ENCODE results near the gene LDLRAD4. TPM values are rescaled to one million over a fixed set of nuclear protein-coding genes. Genes with fewer than 3 reads are reported as not detected.
"Not testable (repeated sequence)": the region's sequence is repeated elsewhere in the genome, so short reads cannot be mapped to it uniquely, and the experiment has no call there.

Gene LDLRAD4
- total RNA-seq, 1 experiment from 2014 or later, result 15.5 TPM

DNA sequence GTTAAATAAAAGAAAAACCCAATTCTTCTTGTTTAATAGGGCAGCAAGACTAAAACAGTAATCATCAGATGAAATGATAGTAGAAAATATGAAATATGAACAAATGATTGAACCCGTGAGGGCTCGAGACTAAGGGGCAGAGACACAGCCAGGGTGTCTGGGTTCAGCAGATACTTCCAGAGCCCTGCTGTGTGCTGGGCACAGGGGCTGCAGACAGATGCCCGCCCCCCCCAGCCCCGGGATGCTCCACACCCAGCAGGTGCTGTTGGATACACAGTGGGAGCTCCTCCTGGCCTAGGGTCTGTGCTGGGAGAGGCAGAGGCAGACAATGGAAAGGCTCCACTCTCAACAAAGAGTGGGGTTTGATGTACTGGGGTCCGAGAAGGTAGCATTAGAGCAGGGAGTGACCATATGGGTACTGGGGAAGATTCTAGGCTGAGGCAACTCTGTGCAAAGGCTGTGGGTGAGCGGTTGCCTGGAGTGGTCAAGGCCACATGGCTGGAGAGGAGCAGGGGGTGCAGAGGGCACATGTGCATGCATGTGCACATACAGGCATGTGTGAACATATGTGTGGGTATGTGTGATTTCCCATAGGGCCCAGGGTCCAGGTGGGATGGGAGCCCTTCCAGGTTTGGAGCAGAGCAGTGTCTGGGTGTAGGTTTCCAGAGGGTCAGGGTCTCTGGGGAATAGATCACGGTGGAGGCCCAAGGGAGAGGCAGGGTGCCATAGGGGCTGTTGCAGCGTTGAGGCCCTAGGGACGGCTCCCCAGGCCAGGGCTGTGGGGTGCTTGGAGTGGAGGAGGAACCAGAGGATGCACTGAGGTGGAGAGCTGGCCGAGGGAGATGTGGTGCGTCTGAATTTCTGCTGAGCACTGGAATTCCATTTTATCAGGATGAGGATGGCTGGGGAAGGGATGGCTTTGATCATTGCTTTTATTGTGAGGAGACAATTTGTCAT lies 36.7 kb downstream of the LDLRAD4 start:
- DNase-seq (ENCODE audit: low read depth, low spot score), result no peak
- in situ Hi-C loops (cut with HindIII; ENCODE audit: low pct_unique_long_range_greater_than_20kb, low sequenced_read_pairs), result no loop called here

DNA sequence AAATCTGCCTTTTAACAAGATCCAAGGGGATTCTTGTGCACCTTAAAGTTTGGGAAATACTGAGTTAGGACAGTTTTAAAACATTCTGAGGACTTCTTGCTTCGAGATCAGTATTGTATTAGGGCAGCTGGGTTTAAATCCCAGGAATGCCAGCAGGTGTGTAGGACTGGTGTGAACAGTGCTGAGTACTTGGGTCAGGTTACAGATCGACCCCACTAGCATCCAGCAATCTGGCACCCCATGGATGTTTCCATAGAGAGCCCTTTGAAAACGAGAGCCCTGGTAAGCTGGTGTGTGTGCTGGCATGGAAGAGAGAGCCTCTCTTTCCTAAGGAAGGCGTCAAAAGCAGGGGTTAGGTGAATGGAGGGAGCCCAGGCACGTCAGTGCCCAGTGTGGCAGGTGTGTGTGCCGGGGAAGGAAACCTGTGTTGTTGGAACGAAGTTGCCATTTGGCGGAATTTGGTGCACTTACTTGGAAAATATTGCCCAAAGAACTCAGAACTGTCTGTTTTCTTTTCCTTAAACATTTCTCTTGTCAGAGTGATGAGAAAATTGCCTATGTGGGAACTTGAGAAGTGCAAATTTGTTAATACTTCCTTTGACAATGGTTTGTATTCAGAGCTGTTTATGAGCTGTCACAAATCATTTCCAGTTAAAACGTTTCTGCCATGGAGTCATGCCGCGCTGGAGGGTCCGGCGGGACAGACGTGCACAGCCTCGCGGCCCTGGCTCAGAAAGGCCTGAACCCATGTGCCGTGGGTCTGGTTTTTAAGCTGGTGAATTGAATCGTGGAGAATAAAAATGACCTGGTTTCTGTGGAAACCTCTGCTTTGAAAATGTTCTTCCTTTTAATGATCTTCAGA lies 38.1 kb downstream of the LDLRAD4 start:
- in situ Hi-C loops (cut with HindIII; ENCODE audit: low pct_unique_long_range_greater_than_20kb, low sequenced_read_pairs), result no loop called here
- DNase-seq (ENCODE audit: low read depth, low spot score), result no peak

DNA sequence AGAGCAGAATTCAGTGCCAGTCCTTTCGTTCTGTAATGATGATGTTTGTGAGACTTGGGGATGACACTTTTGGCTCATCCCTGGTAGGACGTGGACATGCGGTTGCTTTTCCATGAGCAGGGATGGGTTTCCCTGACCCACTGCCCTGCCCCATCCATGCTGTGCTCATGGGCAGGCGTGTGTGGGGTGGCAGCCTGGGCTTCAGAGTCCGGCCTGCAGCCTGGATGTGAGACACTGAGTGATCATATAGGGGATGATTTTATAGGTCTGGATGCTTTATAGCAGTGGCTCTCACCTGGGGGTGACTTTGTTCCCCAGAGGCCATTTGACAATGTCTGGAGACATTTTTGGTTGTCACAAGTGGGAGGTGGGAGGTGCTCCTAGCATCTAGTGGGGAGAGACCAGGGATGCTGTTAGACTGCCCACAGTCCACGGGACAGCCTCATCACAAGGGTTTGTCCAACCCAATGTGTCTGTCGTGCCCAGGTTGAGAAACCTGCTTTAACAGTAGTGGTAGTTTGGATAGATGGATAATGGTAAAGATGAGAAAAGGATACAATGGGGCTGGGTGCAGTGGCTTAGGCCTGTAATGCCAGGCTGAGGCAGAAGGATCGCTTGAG lies 38.9 kb downstream of the LDLRAD4 start:
- DNase-seq (ENCODE audit: low read depth, low spot score), result no peak
- in situ Hi-C loops (cut with HindIII; ENCODE audit: low pct_unique_long_range_greater_than_20kb, low sequenced_read_pairs), result no loop called here

DNA sequence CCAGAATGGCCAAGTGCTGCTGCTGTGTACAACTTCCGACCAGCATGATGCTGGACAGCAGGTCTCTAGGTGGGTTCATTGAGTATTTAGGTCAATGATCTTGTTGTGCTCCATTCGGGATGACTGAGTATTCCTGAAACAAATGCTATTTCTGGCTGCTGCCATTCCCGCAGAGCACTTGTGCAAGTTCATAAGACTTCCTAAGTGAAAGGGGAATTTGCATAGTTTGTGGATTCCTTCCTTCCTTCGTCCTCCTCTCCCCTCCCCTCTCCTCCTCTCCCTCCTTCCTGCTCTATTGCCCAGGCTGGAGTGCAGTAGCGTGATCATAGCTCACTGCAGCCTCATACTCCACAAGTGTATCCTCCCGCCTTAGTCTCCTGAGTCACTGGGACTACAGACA lies 40.4 kb downstream of the LDLRAD4 start:
- in situ Hi-C loops (cut with HindIII; ENCODE audit: low pct_unique_long_range_greater_than_20kb, low sequenced_read_pairs), result no loop called here

DNA sequence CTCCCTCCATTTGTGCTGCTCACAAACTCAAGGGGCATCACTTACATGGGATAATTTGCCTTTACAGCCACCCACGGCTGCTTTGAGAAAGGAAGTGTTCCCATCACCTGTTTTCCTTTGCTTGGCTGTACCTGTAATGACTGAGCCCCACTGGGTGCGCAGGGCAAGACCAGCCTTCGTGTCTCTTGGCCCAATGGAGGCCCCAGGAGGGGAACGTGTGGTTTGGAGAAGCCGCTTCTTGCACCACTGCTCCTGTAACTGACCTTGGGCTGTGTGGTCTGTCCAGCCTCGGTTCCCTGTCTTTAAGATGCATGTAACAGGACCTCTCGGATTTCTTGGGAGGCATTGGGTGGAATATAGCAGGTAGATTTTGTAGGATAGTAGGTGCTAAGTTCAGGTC lies 41.1 kb downstream of the LDLRAD4 start:
- in situ Hi-C loops (cut with HindIII; ENCODE audit: low pct_unique_long_range_greater_than_20kb, low sequenced_read_pairs), result no loop called here
- DNase-seq (ENCODE audit: low read depth, low spot score), result no peak

More for the DNA sequence above, 40.4 kb downstream of the LDLRAD4 start:
- DNase-seq (ENCODE audit: low read depth, low spot score), result no peak

DNA sequence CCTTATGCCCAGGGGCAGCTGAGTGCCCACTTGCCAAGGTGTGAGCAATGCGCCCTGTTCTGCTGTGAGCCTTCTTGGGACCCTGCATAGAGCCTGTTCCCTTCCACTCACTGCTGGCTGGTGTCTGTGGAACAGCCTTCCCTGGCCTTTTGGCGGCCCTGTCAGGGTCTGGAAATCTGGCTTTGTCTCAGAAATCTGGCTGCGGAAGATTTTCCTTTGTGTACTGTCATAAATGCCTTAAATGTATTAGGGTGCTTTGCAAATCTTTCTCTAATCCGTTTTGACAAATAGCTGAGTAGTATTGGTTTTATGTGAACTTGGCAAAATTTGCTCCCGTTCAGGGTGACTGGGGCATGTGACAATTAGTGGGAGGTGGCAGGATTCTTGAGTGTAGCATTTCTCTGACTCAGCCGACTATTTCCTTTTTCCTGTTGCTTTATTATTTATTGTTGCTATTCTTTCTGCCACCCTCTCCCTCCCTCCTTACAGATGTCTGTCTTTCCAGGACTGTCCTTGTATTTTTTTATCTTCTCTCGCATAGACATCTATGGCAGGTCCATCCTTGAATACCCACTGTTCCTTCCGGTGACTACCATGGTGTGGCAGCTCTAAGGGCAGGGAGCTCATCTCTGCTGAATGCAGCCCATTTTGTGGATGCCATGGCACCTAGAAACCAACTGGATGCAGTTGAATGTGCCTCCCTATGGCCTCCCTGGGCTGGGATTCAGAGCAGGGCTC lies 41.8 kb downstream of the LDLRAD4 start:
- in situ Hi-C loops (cut with HindIII; ENCODE audit: low pct_unique_long_range_greater_than_20kb, low sequenced_read_pairs), result no loop called here
- no peak for DNase-seq (ENCODE audit: low read depth, low spot score)

DNA sequence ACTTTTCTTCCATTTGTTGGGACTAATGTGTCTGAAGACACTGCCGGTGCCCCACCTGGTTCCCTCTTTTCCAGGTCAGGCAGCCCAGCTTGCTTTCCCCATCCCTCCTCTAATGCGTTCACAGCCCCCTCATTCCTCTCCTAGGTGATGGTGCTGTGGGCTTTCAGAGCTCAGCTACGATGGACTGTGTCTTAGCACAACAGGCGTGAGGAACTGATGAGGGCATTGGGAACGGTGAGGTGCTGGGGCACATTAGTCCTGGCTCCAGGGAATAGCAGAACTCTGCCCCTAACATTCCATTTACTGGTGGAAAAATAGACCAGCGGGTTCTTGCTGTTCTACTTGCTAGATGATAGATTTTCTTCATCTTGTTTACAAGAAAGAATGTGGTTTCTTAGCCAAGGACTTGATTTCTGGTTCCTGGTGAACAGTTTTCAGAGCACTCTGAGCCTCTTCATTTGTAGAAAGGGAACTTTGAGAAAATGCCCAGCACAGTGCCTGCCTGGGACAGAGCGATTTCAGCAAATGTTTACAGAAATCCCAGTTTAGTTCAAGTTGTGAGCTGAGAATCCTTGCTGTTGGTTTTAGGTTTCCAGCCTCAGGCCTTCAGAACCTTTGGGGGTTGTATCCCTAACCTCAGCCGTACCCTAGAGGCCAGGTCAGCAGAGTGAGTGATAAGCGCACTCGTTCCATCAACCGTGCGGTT lies 42.5 kb downstream of the LDLRAD4 start:
- in situ Hi-C loops (cut with HindIII; ENCODE audit: low pct_unique_long_range_greater_than_20kb, low sequenced_read_pairs), result no loop called here
- DNase-seq (ENCODE audit: low read depth, low spot score), result no peak

DNA sequence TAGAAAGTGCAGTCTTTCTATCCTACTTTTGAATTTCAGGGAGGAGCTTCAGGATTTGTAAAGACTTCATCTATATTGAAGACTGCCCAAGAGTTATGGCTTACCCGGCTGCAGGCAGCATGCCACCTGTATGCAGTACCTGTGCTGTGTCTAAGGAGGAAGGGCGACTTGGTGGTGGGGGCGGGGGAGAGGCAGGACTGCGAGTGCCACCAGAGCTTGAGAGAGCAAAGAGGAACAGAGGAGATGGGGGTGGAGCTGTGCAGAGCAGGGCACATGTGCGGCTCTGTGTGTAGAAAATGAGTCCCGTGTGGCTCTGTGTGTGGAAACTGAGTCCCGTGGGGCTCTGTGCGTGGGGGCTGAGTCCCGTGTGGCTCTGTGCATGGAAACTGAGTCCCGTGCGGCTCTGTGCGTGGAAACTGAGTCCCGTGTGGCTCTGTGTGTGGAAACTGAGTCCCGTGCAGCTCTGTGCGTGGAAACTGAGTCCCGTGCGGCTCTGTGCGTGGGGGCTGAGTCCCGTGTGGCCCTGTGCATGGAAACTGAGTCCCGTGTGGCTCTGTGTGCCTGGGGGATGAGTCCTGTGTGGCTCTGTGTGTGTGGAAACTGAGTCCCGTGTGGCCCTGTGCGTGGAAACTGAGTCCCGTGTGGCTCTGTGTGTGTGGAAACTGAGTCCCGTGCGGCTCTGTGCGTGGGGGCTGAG lies 43.2 kb downstream of the LDLRAD4 start:
- in situ Hi-C loops (cut with HindIII; ENCODE audit: low pct_unique_long_range_greater_than_20kb, low sequenced_read_pairs), result no loop called here
- no peak for DNase-seq (ENCODE audit: low read depth, low spot score)

DNA sequence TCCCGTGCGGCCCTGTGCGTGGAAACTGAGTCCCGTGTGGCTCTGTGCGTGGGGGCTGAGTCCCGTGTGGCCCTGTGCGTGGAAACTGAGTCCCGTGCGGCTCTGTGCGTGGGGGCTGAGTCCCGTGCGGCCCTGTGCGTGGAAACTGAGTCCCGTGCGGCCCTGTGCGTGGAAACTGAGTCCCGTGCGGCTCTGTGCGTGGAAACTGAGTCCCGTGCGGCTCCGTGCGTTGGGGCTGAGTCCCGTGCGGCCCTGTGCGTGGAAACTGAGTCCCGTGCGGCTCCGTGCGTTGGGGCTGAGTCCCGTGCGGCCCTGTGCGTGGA lies 43.8 kb downstream of the LDLRAD4 start:
- DNase-seq (ENCODE audit: low read depth, low spot score); in situ Hi-C loops (cut with HindIII; ENCODE audit: low pct_unique_long_range_greater_than_20kb, low sequenced_read_pairs): not testable (repeated sequence)

DNA sequence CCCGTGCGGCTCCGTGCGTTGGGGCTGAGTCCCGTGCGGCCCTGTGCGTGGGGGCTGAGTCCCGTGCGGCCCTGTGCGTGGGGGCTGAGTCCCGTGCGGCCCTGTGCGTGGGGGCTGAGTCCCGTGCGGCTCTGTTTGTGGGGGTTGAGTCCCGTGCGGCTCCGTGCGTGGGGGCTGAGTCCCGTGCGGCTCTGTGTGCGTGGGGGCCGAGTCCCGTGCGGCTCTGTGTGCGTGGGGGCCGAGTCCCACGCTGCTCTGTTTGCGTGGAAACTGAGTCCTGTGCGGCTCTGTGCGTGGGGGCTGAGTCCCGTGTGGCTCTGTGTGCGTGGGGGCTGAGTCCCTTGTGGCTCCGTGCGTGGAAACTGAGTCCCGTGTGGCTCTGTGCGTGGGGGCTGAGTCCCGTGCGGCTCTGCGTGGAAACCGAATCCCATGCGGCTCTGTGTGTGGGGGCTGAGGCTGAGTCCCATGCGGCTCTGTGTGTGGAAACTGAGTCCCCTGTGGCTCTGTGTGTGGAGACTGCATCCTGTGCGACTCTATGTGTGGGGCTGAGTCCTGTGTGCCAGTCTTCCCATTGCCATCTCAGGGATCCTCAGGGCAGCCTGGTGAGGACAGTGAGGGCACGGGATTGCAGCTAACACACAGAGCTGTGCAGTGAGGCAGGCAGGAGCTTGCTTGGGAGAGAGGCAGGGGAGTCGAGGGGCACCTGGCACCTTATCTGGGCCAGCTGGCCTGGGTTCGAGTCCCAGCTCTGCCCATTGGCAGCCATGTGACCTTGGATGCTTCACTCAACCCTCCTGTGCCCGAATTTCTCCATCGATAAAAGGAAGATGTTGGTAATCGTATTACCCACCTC lies 44.5 kb downstream of the LDLRAD4 start:
- no peak for DNase-seq (ENCODE audit: low read depth, low spot score)
- in situ Hi-C loops (cut with HindIII; ENCODE audit: low pct_unique_long_range_greater_than_20kb, low sequenced_read_pairs), result no loop called here

DNA sequence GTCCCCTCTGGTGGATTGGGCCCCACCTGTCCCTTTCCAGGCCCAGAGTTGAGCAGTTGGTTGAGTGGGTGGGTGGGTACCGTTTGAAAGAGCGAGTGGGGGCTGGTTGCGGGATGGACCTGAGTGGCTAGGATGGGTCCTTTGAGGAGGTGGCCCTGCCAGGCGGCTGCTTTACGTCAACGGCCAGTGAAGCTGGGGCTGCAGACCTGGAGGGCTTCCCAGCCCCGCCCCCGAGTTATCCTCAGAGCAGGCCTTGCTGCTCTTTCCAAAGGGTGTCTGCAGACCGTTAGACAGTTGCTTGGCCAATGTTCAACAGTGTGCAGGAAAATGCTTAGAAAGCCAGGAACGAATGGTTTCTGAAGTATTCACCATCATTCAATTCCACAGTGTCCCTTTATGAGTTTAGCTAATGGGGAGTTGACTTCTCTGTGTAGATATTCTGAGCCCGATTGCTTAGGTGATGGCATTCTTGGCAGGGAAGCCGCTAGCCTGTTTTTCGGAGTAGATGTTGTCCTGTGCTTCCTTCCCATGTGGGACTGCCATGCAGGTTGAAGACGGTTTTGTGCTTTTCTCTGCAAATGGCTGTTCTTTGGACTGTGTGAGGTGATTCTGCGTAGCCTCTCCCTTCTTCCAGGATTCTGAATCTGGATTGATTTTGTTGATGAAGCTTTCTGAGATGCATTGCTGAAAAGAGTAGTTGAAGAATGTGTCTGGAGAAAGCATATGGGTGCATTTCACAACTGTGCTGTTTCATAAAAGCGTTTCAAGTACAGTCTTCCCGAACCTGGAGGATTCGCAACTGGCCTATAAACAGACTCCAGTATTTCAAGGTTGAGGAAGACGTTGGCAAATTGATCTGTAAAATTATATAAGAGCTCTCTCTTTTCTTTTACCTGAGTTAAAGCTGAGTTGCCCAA lies 45.8 kb downstream of the LDLRAD4 start:
- in situ Hi-C loops (cut with HindIII; ENCODE audit: low pct_unique_long_range_greater_than_20kb, low sequenced_read_pairs), result no loop called here
- no peak for DNase-seq (ENCODE audit: low read depth, low spot score)

DNA sequence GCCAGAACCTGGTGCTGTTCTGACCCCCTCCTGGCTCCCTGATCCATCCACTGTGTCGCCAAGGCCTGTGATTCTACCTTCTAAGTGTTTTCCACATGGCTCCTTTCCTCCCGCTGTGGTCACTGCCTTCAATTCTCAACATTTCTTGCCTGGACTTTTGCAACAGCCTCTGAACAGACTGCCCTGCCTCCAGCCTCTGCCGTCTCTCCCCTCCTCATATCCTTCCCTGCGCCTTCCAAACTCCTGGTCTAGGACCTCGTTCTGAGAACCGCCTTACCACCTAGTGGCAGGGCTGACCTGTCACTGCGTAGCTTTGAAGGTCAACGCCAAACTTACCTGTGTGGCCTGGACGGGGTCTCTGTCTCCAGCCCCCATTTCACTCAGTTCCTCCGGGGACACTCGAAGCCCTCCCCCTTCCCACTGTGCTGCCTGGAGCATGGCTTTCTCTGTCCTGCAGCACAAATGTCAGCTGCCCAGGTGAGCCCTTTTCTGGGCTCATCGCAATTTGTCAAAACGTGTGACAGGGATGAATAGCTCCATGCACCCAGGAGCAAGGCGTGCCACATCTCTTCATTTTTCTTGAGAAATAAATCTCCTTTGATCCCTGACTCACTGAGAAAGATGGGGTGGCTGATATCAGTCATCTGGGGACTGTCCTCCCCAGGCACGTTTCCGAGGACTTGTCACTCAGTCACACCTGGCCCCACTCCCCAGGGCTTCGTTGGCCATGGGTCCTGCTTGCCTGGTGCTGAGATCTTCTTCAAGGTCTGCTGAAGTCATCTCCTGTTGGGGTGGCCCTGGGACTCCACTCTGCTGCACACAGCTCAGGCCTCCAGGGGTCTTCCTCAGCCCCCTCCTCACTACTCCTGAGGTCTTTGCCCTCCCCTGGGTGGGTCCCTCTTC lies 46.7 kb downstream of the LDLRAD4 start:
- in situ Hi-C loops (cut with HindIII; ENCODE audit: low pct_unique_long_range_greater_than_20kb, low sequenced_read_pairs), result no loop called here
- no peak for DNase-seq (ENCODE audit: low read depth, low spot score)

DNA sequence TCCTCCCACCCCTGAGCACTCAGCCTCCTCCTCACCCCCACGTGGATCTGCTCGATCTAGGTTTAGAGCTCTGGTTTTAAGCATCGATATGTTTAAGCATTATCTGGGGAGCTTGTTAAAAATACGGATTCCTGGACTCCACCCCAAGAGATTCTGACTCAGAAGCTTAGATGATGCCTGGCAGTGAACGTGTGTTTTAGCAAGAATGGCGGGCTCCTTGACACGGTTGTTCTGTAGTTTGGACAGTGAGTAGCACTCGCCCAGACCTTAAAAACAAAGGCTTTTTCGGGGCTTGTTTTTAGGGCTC lies 47.3 kb downstream of the LDLRAD4 start:
- DNase-seq (ENCODE audit: low read depth, low spot score), result no peak
- in situ Hi-C loops (cut with HindIII; ENCODE audit: low pct_unique_long_range_greater_than_20kb, low sequenced_read_pairs), result no loop called here

All from SK-MEL-5 (cell line).